Mesothelial cell of epicardium (in vitro differentiated cells): ENCODE data around the gene CDHR3. TPM values are rescaled to one million over a fixed set of nuclear protein-coding genes. Genes with fewer than 3 reads are reported as not detected.
A peak's percentile ranks its signal among the peaks of the same experiment; 100 is the strongest.

ENCODE experiments used
- DNase-seq, 2 experiments: peaks; one replicate each; pipeline ENCODE4 v3.0.0; 2021; ENCODE audit warnings: low spot score in 2 of 2; ENCODE audit not compliant: unreplicated experiment in 2 of 2
- H3K27ac Mint-ChIP-seq: 2 replicates; pipeline ENCODE4 v1.8.0; 2021; ENCODE audit warnings: mixed read lengths
- H3K27me3 Mint-ChIP-seq: 2 replicates; pipeline ENCODE4 v1.8.0; 2021; ENCODE audit warnings: low read depth, mixed read lengths
- H3K36me3 Mint-ChIP-seq: 2 replicates; pipeline ENCODE4 v1.8.0; 2021; ENCODE audit warnings: mixed read lengths
- H3K4me1 Mint-ChIP-seq: 2 replicates; pipeline ENCODE4 v1.8.0; 2021; ENCODE audit warnings: mixed read lengths
- H3K4me3 Mint-ChIP-seq: 2 replicates; pipeline ENCODE4 v1.8.0; 2021; ENCODE audit warnings: mild to moderate bottlenecking, moderate library complexity, mixed read lengths
- H3K9me3 Mint-ChIP-seq: 2 replicates; pipeline ENCODE4 v1.8.0; 2021; ENCODE audit warnings: mixed read lengths
- total RNA-seq: library from RNA; stranded (reverse); gene quantifications from 3 replicates; pipeline ENCODE4 v1.2.1, GENCODE V29; 2021
- TF ChIP-seq, protein P1 (sequence below): fragments of 200-600 bp; sonication (generic); IDR thresholded peaks from one replicate; pipeline ENCODE4 v1.5.0; 2021; ENCODE audit warnings: antibody characterized with exemption; ENCODE audit not compliant: unreplicated experiment

CDHR3 gene
- total RNA-seq, 1 donor from 2014 or later, result 3.2 TPM

DNA sequence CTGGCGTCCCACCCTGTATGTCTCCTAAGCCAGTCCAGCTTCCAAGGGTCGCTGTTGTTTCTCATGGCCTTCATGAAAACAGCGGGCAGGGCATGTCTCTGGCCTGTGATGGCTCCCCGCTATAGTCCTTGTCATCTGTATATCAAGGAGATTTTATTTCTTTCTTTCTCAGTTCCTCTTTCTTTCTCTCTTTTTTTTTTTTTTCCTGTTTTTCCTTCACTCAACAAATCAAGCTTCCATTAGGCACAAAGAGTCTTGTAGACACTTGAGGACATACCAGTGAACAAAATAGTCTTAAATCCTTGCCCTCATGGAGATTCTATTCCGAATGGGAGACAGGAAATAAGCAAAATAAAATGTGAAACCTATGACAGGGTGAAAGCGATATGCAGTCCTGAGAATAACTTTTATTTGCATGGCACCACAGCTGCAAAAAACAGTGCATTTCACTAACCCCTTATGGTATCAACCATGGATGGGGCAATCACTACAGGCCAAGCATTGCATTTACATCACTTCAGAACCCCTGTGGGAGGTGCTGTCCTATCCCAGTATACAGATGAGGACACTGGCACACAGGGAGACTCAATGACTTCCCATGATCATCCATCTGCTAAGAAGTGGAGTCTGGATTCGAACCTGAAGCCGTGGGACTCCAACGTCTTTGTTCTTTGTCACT lies 98.4 kb downstream of the CDHR3 start:
- no peak for DNase-seq
- Mint-ChIP-seq H3K36me3 (peaks cover 1% of the 10 kb centered on the region), H3K4me3 (no peak overlapping the region), H3K27me3 (no peaks in the 10 kb centered on the region), H3K4me1 (peaks cover 51% of the 10 kb centered on the region), H3K9me3 (peaks cover 5% of the 10 kb centered on the region), H3K27ac (no peak overlapping the region)
- TF ChIP-seq, protein P1, sequence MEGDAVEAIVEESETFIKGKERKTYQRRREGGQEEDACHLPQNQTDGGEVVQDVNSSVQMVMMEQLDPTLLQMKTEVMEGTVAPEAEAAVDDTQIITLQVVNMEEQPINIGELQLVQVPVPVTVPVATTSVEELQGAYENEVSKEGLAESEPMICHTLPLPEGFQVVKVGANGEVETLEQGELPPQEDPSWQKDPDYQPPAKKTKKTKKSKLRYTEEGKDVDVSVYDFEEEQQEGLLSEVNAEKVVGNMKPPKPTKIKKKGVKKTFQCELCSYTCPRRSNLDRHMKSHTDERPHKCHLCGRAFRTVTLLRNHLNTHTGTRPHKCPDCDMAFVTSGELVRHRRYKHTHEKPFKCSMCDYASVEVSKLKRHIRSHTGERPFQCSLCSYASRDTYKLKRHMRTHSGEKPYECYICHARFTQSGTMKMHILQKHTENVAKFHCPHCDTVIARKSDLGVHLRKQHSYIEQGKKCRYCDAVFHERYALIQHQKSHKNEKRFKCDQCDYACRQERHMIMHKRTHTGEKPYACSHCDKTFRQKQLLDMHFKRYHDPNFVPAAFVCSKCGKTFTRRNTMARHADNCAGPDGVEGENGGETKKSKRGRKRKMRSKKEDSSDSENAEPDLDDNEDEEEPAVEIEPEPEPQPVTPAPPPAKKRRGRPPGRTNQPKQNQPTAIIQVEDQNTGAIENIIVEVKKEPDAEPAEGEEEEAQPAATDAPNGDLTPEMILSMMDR, result no peak

DNA sequence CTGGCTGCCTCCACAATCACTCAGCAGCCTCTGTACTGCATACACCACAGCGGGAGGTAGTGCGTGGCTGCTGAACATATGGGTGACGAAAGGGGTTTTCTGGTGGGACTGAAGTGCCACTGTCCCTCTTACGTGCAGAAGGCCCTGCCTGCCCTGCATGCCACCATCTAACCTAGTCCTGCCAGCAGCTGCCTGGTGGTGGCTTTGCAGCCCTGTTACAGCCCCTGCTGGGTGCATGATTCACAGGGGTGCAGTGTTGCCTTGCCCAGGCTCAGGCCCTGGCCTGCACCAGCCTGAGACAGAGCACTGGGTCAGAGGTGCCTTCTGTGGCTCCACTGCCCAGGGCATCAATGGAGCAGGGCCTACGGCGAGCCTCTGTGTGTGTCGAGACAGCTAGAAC lies 98.9 kb downstream of the CDHR3 start:
- peaks cover 50% of the 10 kb centered on the region for H3K4me1 Mint-ChIP-seq

DNA sequence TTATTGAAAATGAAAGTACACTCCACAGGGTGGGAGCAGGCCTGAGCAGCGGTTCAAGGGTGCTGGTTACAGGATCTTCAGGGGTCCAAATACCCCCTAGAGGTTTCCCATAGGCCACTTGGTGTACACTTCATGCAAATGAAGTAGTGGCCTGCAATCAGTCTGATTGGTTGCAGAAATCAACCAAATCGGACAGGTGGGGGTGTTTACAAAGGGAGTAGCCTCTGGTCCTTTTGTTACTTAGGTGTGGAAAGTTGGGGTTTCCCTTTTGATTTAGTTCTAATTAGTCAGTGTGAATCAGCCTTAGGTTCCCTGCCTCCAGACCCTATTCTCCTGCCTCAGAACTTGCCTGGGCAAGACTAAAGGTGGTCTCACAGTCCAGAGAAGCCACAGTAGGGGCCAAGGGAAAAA lies 99.5 kb downstream of the CDHR3 start:
- Mint-ChIP-seq H3K27ac (no peak overlapping the region), H3K4me1 (peaks cover 48% of the 10 kb centered on the region), H3K36me3 (peaks cover 1% of the 10 kb centered on the region), H3K4me3 (no peak overlapping the region), H3K27me3 (no peaks in the 10 kb centered on the region), H3K9me3 (peaks cover 5% of the 10 kb centered on the region)
- DNase-seq, result no peak
- TF ChIP-seq, protein P1, result no peak

More for the DNA sequence above, 98.9 kb downstream of the CDHR3 start:
- H3K27me3 Mint-ChIP-seq, result no peaks in the 10 kb centered on the region
- DNase-seq, result no peak
- H3K36me3 Mint-ChIP-seq, result peaks cover 1% of the 10 kb centered on the region
- H3K4me3 Mint-ChIP-seq, result no peak overlapping the region
- TF ChIP-seq, protein P1, result no peak
- H3K9me3 Mint-ChIP-seq, result peaks cover 5% of the 10 kb centered on the region
- H3K27ac Mint-ChIP-seq, result no peak overlapping the region

DNA sequence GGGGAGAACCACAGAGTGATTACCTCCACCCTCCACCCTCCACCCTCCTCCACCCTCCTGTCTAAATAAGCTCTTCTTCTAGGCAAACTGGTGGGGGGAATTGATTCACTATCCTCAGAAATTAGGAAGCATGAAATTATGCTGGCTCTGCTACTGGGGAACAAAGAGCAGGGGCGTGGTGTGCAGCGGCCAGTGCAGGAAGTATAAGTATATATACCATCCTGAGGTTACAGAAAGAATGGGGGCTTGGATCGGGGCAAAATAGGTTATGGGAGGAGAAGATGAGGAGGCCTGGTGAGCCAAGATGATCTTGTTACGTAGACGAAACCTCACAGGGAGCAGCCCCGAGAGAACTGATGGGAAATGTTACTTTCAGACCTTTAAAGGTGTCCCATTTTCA lies 100.0 kb downstream of the CDHR3 start:
- DNase-seq, result no peak
- Mint-ChIP-seq H3K27ac (peak overlapping the region; percentile 32), H3K27me3 (no peaks in the 10 kb centered on the region), H3K36me3 (peaks cover 1% of the 10 kb centered on the region), H3K9me3 (peaks cover 5% of the 10 kb centered on the region), H3K4me3 (no peak overlapping the region), H3K4me1 (peaks cover 45% of the 10 kb centered on the region)
- TF ChIP-seq, protein P1, result no peak

DNA sequence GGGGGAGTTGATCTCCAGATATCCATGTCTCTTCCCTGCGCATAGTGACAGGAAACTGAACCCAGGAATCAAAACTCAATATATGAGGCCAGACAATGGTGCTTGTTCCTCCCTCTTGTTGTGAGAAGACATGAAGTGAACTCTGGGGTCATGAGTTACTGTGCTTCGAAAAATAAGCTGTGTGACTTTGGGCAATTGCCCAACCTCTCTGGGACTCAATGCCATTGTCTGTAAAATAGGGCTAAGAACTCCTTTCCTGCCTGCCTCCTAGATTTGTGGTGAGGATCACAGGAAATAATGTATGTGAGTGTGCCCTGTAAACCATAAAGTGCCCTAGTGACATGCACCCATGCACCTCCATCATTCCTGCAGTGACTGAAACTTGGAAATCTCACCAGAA lies 100.6 kb downstream of the CDHR3 start:
- peaks cover 45% of the 10 kb centered on the region for H3K4me1 Mint-ChIP-seq
- no peaks in the 10 kb centered on the region for H3K27me3 Mint-ChIP-seq
- H3K27ac Mint-ChIP-seq, result no peak overlapping the region
- TF ChIP-seq, protein P1, result no peak
- peaks cover 5% of the 10 kb centered on the region for H3K9me3 Mint-ChIP-seq
- DNase-seq, result no peak
- peaks cover 1% of the 10 kb centered on the region for H3K36me3 Mint-ChIP-seq
- H3K4me3 Mint-ChIP-seq, result no peak overlapping the region
